ENCODE data around the gene DHRS3.

Gene DHRS3

GRCh38 chr1:12636098-12636950 lies 18.3 kb upstream of the DHRS3 start:
- peak overlapping the region; percentile 60 for H3K27ac ChIP-seq (ENCODE audit: low read length)

GRCh38 chr1:12634696-12635202 lies 16.7 kb upstream of the DHRS3 start:
- H3K27ac ChIP-seq (ENCODE audit: low read length): no peak overlapping the region
- H3K4me3 ChIP-seq (ENCODE audit: low read length): no peak overlapping the region
- no peak overlapping the region for H3K9ac ChIP-seq (ENCODE audit: low read depth, low read length)
- H3K27me3 ChIP-seq (ENCODE audit: insufficient read depth, low read length): no peaks in the 10 kb centered on the region
- H3K36me3 ChIP-seq (ENCODE audit: insufficient read depth, low read depth, low read length): no peaks in the 10 kb centered on the region
- peaks cover 19% of the 10 kb centered on the region; the same call in 1 of the 2 replicates for H3K4me1 ChIP-seq (ENCODE audit: insufficient read depth, low read length)
- H3K9me3 ChIP-seq (ENCODE audit: insufficient read depth, low read depth, low read length): peaks cover 19% of the 10 kb centered on the region

More at GRCh38 chr1:12636098-12636950, 18.3 kb upstream of the DHRS3 start:
- H3K4me3 ChIP-seq (ENCODE audit: low read length): no peak overlapping the region
- H3K27me3 ChIP-seq (ENCODE audit: insufficient read depth, low read length): no peaks in the 10 kb centered on the region
- H3K4me1 ChIP-seq (ENCODE audit: insufficient read depth, low read length): peaks cover 16% of the 10 kb centered on the region; the same call in 1 of the 2 replicates
- H3K9me3 ChIP-seq (ENCODE audit: insufficient read depth, low read depth, low read length): peaks cover 35% of the 10 kb centered on the region
- H3K36me3 ChIP-seq (ENCODE audit: insufficient read depth, low read depth, low read length): no peaks in the 10 kb centered on the region
- peak overlapping the region; percentile 42; the same call in 1 of the 2 replicates for H3K9ac ChIP-seq (ENCODE audit: low read depth, low read length)

- Histone ChIP-seq H3K9ac (ENCODE audit: low read depth, low read length) (no peak overlapping the region), H3K36me3 (ENCODE audit: insufficient read depth, low read depth, low read length) (no peaks in the 10 kb centered on the region), H3K27ac (ENCODE audit: low read length) (no peak overlapping the region), H3K27me3 (ENCODE audit: insufficient read depth, low read length) (no peaks in the 10 kb centered on the region), H3K4me1 (ENCODE audit: insufficient read depth, low read length) (peaks cover 21% of the 10 kb centered on the region; the same call in 1 of the 2 replicates), H3K9me3 (ENCODE audit: insufficient read depth, low read depth, low read length) (peaks cover 13% of the 10 kb centered on the region), H3K4me3 (ENCODE audit: low read length) (no peak overlapping the region)
Measured at GRCh38 chr1:12634156-12634555, 16.1 kb upstream of the DHRS3 start.

GRCh38 chr1:12631571-12631970 lies 13.6 kb upstream of the DHRS3 start:
- H3K4me1 ChIP-seq (ENCODE audit: insufficient read depth, low read length): peaks cover 18% of the 10 kb centered on the region; the same call in 1 of the 2 replicates
- H3K9ac ChIP-seq (ENCODE audit: low read depth, low read length): no peak overlapping the region
- H3K4me3 ChIP-seq (ENCODE audit: low read length): no peak overlapping the region
- no peaks in the 10 kb centered on the region for H3K36me3 ChIP-seq (ENCODE audit: insufficient read depth, low read depth, low read length)
- H3K27me3 ChIP-seq (ENCODE audit: insufficient read depth, low read length): no peaks in the 10 kb centered on the region
- no peaks in the 10 kb centered on the region for H3K9me3 ChIP-seq (ENCODE audit: insufficient read depth, low read depth, low read length)
- no peak overlapping the region for H3K27ac ChIP-seq (ENCODE audit: low read length)

GRCh38 chr1:12630946-12631530 lies 13.0 kb upstream of the DHRS3 start:
- H3K9ac ChIP-seq (ENCODE audit: low read depth, low read length): no peak overlapping the region
- no peaks in the 10 kb centered on the region for H3K27me3 ChIP-seq (ENCODE audit: insufficient read depth, low read length)
- H3K4me1 ChIP-seq (ENCODE audit: insufficient read depth, low read length): peaks cover 14% of the 10 kb centered on the region; the same call in 1 of the 2 replicates
- H3K27ac ChIP-seq (ENCODE audit: low read length): peak overlapping the region; percentile 2
- H3K4me3 ChIP-seq (ENCODE audit: low read length): no peak overlapping the region
- no peaks in the 10 kb centered on the region for H3K36me3 ChIP-seq (ENCODE audit: insufficient read depth, low read depth, low read length)
- no peaks in the 10 kb centered on the region for H3K9me3 ChIP-seq (ENCODE audit: insufficient read depth, low read depth, low read length)

GRCh38 chr1:12629985-12630760 lies 12.2 kb upstream of the DHRS3 start:
- Histone ChIP-seq H3K9me3 (ENCODE audit: insufficient read depth, low read depth, low read length) (no peaks in the 10 kb centered on the region), H3K27ac (ENCODE audit: low read length) (peak overlapping the region; percentile 2), H3K36me3 (ENCODE audit: insufficient read depth, low read depth, low read length) (no peaks in the 10 kb centered on the region), H3K9ac (ENCODE audit: low read depth, low read length) (peak overlapping the region; percentile 30), H3K4me3 (ENCODE audit: low read length) (no peak overlapping the region), H3K4me1 (ENCODE audit: insufficient read depth, low read length) (peaks cover 14% of the 10 kb centered on the region; the same call in 1 of the 2 replicates), H3K27me3 (ENCODE audit: insufficient read depth, low read length) (no peaks in the 10 kb centered on the region)

- H3K27me3 ChIP-seq (ENCODE audit: insufficient read depth, low read length): no peaks in the 10 kb centered on the region
- no peaks in the 10 kb centered on the region for H3K36me3 ChIP-seq (ENCODE audit: insufficient read depth, low read depth, low read length)
- no peaks in the 10 kb centered on the region for H3K9me3 ChIP-seq (ENCODE audit: insufficient read depth, low read depth, low read length)
- H3K27ac ChIP-seq (ENCODE audit: low read length): peak overlapping the region; percentile 53
- H3K4me3 ChIP-seq (ENCODE audit: low read length): no peak overlapping the region
- peak overlapping the region; percentile 49 for H3K9ac ChIP-seq (ENCODE audit: low read depth, low read length)
- H3K4me1 ChIP-seq (ENCODE audit: insufficient read depth, low read length): peaks cover 14% of the 10 kb centered on the region; the same call in 1 of the 2 replicates
Measured at GRCh38 chr1:12629511-12629956, 11.5 kb upstream of the DHRS3 start.

GRCh38 chr1:12627296-12627695 lies 9.3 kb upstream of the DHRS3 start:
- peaks cover 10% of the 10 kb centered on the region; the same call in 1 of the 2 replicates for H3K4me1 ChIP-seq (ENCODE audit: insufficient read depth, low read length)
- H3K4me3 ChIP-seq (ENCODE audit: low read length): no peak overlapping the region
- H3K27ac ChIP-seq (ENCODE audit: low read length): no peak overlapping the region
- H3K9me3 ChIP-seq (ENCODE audit: insufficient read depth, low read depth, low read length): no peaks in the 10 kb centered on the region
- H3K9ac ChIP-seq (ENCODE audit: low read depth, low read length): no peak overlapping the region; the same call in 1 of the 2 replicates
- H3K36me3 ChIP-seq (ENCODE audit: insufficient read depth, low read depth, low read length): no peaks in the 10 kb centered on the region
- no peaks in the 10 kb centered on the region for H3K27me3 ChIP-seq (ENCODE audit: insufficient read depth, low read length)

GRCh38 chr1:12626888-12627287 lies 8.9 kb upstream of the DHRS3 start:
- Histone ChIP-seq H3K36me3 (ENCODE audit: insufficient read depth, low read depth, low read length) (no peaks in the 10 kb centered on the region), H3K4me1 (ENCODE audit: insufficient read depth, low read length) (peaks cover 10% of the 10 kb centered on the region; the same call in 1 of the 2 replicates), H3K27ac (ENCODE audit: low read length) (no peak overlapping the region), H3K9ac (ENCODE audit: low read depth, low read length) (no peak overlapping the region; the same call in 1 of the 2 replicates), H3K9me3 (ENCODE audit: insufficient read depth, low read depth, low read length) (no peaks in the 10 kb centered on the region), H3K4me3 (ENCODE audit: low read length) (no peak overlapping the region), H3K27me3 (ENCODE audit: insufficient read depth, low read length) (no peaks in the 10 kb centered on the region)

- Histone ChIP-seq H3K4me3 (ENCODE audit: low read length) (no peak overlapping the region), H3K9me3 (ENCODE audit: insufficient read depth, low read depth, low read length) (no peaks in the 10 kb centered on the region), H3K36me3 (ENCODE audit: insufficient read depth, low read depth, low read length) (no peaks in the 10 kb centered on the region), H3K27me3 (ENCODE audit: insufficient read depth, low read length) (no peaks in the 10 kb centered on the region), H3K9ac (ENCODE audit: low read depth, low read length) (no peak overlapping the region), H3K4me1 (ENCODE audit: insufficient read depth, low read length) (peaks cover 20% of the 10 kb centered on the region), H3K27ac (ENCODE audit: low read length) (no peak overlapping the region)
Measured at GRCh38 chr1:12625276-12625675, 7.3 kb upstream of the DHRS3 start.

- Histone ChIP-seq H3K9me3 (ENCODE audit: insufficient read depth, low read depth, low read length) (no peaks in the 10 kb centered on the region), H3K4me1 (ENCODE audit: insufficient read depth, low read length) (peaks cover 21% of the 10 kb centered on the region), H3K9ac (ENCODE audit: low read depth, low read length) (no peak overlapping the region), H3K36me3 (ENCODE audit: insufficient read depth, low read depth, low read length) (no peaks in the 10 kb centered on the region), H3K27ac (ENCODE audit: low read length) (no peak overlapping the region), H3K4me3 (ENCODE audit: low read length) (no peak overlapping the region), H3K27me3 (ENCODE audit: insufficient read depth, low read length) (peaks cover 12% of the 10 kb centered on the region; the same call in 1 of the 2 replicates)
Measured at GRCh38 chr1:12622506-12622905, 4.5 kb upstream of the DHRS3 start.
